CD4-positive, alpha-beta T cell treated with Interleukin-12 subunit alpha and Interleukin-12 subunit beta, for 1 hour (primary cell): Measurements from ENCODE around the gene GPR152.
A peak's percentile ranks its signal among the peaks of the same experiment; 100 is the strongest.
"Not testable (repeated sequence)": the region's sequence is repeated elsewhere in the genome, so short reads cannot be mapped to it uniquely, and the experiment has no call there.

Source experiments
- DNase-seq: peaks from one replicate; pipeline ENCODE4 v3.0.0-alpha.2; 2020

GPR152 gene

GRCh38 chr11:67439321-67440228, 13.0 kb downstream of the GPR152 start:
- no peak for DNase-seq

- peak; percentile 78 for DNase-seq
Measured at GRCh38 chr11:67438158-67438902, 14.2 kb downstream of the GPR152 start.

- DNase-seq: no peak
Measured at GRCh38 chr11:67437809-67438157, 14.7 kb downstream of the GPR152 start.

- peak; percentile 77 for DNase-seq
Measured at GRCh38 chr11:67437082-67437808, 15.3 kb downstream of the GPR152 start, which contains the start of gene PTPRCAP. PTPRCAP (minus strand) TSS chr11:67437682; CDS start chr11:67437619, 63 bp downstream.

GRCh38 chr11:67436459-67437081, 16.0 kb downstream of the GPR152 start:
- peak; percentile 67 for DNase-seq

- DNase-seq: no peak
Measured at GRCh38 chr11:67435727-67436458, 16.6 kb downstream of the GPR152 start.

- DNase-seq: no peak
Measured at GRCh38 chr11:67435031-67435726, 17.4 kb downstream of the GPR152 start.

- no peak for DNase-seq
Measured at GRCh38 chr11:67434395-67434881, 18.1 kb downstream of the GPR152 start.

GRCh38 chr11:67433536-67434394, 18.8 kb downstream of the GPR152 start:
- no peak for DNase-seq

- no peak for DNase-seq
Measured at GRCh38 chr11:67432655-67433349, 19.7 kb downstream of the GPR152 start.

- DNase-seq: no peak
Measured at GRCh38 chr11:67431346-67432249, 20.9 kb downstream of the GPR152 start.

GRCh38 chr11:67429722-67430121, 22.8 kb downstream of the GPR152 start:
- no peak for DNase-seq

GRCh38 chr11:67429038-67429668, 23.4 kb downstream of the GPR152 start:
- DNase-seq: no peak

GRCh38 chr11:67428052-67429001, 24.2 kb downstream of the GPR152 start, which contains the start of gene RPS6KB2:
RPS6KB2 (plus strand) TSS chr11:67428494; CDS start chr11:67428546, 52 bp downstream.
- DNase-seq: peak; percentile 99

- DNase-seq: not testable (repeated sequence)
Measured at GRCh38 chr11:67427364-67427859, 25.1 kb downstream of the GPR152 start.

- no peak for DNase-seq
Measured at GRCh38 chr11:67423891-67424613, 28.5 kb downstream of the GPR152 start.
